ENCODE measurements around the gene SGCA.

The SGCA gene

GRCh38 chr17:50209472-50210239 is 43.9 kb downstream of the SGCA start:
- DNase-seq (ENCODE audit: low read depth) = no peak

GRCh38 chr17:50210240-50211225 is 44.7 kb downstream of the SGCA start:
- no peak for DNase-seq (ENCODE audit: low read depth)

GRCh38 chr17:50211249-50212120 is 45.7 kb downstream of the SGCA start:
- no peak for DNase-seq (ENCODE audit: low read depth)

DNA sequence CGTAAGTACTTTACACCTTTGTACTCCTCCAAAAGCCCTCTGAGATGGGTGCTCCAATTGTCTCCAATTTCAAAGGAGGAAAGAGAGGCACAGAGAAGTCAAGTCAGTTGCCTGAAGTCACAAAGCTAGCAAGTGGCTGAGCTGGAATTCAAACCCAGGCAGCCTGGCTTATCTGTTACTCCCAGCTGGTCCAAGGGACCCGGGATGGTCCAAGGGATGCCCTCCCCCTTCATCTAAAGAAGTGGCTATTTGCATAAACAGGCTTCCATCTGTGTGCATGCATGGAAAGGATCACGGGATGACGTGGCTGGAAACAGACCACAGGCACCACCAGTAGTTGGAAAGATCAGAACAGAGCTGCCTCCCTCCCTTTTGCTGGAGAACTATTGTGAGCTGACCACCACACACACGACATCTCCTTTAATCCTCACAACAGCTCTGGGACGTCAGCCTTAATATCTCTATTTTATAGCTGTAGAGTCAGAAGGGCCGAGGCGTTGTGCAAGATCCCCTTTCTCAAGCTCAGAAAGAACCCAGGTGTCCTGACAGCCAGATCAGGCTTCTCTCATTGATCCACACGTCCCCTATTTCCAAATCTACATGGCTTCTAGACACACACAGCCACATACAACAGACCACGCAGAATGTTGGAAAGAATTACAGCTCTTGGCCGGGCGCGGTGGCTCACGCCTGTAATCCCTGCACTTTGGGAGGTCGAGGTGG is 46.5 kb downstream of the SGCA start:
- DNase-seq (ENCODE audit: low read depth) = no peak

DNA sequence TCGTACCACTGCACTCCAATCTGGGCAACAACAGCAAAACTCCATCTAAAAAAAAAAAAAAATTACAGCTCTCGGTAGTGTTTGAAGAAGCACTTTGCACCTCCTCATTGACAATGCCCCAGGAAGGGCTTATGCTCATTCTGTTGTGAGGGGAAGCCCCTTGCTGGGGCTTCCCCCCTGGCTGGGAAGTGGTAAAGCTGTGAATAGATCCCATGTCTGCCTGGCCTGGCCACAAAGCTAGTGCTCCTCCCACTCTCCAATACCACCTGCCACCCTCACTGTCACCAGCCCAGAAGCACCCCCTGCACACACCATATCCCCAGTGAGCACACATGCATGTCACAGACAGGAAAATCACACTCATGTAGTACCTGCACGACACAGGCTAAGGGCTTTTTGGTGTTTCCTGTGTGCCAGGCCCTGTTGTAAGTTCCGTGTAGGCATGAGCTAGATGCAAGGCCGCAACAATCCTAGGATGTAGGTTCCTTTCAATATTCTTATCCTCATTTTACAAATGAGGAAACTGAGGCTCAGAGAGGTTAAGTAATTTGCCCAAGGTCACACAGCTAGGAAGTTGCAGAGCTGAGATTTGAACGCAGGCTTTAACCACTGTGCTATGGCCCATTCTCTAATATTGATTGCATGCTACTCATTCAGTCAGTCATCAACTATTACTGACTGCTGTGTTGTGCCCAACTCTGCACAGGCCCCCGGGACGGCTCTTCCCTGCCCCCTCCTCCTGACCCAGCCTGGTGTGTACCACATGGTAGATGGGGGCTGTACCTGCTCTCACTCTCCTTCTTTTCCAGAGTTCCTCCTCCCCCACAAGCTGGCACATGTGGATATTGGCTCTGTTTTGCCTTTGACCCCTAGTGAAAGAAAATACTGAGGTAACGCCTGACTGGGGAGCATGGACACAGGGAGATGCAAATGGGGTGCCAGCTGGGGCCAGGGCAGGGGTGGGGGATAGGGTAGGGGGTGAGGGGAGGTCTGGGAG is 47.5 kb downstream of the SGCA start:
- no peak for DNase-seq (ENCODE audit: low read depth)

- no peak for DNase-seq (ENCODE audit: low read depth)
These were observed 49.4 kb downstream of the SGCA start for GRCh38 chr17:50214976-50215760.

DNA sequence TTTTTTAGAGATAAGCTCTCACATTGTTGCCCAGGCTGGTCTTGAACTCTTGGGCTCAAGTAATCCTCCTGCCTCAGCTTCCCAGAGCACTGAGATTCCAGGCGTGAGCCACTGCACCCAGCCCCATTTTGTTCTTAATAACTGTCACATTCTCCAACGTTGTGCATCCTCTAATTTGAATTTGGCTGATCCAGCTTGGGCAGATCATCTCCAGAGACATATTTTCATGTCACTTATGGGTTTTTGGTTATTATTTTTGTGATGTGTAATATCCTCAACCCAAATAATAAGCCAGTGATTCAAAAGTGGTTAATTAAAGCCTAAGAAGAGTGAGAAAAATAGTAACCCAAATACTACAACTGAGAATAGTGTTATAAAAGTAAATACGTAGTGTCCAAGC is 51.8 kb downstream of the SGCA start:
- DNase-seq (ENCODE audit: low read depth) = no peak

GRCh38 chr17:50218071-50218759 is 52.4 kb downstream of the SGCA start:
- DNase-seq (ENCODE audit: low read depth) = no peak

DNA sequence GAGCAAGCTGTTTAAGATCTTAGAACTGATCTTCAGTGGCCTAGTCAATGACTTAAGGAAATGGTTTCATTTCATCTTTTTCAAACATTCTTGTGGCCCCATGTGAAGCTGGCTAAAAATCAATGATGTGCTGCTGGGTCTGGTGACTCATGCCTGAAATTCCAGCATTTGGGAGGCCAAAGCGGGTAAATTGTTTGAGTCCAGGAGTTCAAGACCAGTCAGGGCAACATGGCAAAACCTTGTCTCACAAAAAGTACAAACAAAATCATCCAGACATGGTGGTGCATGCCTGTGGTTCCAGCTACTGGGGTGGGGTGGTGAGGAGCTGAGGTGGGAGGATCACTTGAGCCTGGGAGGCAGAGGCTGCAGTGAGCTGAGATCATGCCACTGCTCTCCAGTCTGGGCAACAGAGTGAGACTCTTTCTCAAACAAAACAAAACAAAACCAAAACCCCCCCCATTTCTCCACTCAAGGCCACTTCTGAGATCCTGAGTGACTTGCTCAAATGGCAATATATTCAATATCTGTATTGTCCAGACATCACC is 53.0 kb downstream of the SGCA start:
- no peak for DNase-seq (ENCODE audit: low read depth)

DNA sequence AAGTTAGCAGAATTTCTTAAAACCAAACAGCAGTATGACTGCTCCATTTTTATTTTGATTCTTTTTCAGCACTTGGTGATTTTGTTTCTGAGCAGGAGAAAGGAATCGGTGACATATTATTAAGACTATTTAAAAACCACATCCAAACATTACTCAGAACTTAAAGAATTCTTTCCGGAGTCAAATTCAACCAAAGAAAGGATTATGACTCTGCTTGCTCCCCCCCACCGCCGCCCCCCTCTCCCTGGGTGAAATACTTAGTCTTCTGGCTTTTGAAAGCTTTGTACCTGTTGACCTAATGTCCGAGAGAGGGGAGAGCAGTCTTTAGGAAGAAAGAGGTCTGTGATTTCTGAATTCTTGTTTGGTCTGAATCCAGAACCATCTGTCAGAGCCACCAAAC is 53.5 kb downstream of the SGCA start:
- no peak for DNase-seq (ENCODE audit: low read depth)

DNA sequence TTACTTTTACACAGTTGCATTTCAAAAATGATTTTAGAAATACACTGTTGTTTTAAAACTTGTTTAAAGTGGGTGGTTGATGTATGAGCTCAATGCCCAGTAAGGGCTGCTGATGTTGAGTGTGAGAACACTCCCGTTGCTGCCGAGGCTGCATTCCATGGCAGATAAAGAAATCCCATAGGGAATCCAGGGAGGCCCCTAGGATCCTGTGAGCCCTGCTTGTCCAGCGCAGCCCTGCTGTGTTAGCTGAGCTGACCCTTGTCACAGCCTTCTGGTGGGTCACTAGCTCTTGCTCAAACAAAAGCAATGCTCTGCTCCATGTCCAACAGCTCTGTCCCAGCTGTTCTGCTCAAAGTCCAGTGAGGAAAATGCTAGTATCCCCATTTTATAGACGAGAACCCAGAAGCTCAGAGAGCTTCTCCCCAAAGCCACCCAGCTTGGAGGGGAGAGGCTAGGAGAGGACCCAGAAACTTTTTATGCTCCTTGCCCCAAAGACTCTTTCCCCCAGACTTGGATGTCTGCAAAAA is 54.2 kb downstream of the SGCA start:
- DNase-seq (ENCODE audit: low read depth) = no peak

DNA sequence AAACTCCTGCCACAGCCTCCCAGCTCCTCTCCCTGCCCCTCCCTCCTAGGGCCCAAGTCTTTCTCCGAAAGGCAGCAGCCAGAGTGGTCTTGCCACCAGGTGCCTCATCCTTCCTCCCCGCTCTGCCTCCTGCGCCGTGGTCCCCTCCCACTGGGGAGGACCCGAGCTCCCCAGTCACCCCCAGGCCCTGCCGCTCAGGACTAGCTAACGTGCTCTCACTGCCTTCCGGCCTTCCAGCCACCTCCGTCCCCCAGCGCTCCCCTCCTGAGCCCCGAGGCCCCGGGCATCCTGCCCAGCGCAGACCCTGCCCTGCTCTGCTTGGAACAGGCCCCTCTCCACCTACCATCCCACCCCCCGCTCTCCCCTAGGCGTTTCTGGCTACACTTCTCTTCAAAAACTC is 55.0 kb downstream of the SGCA start:
- DNase-seq (ENCODE audit: low read depth) = no peak

DNA sequence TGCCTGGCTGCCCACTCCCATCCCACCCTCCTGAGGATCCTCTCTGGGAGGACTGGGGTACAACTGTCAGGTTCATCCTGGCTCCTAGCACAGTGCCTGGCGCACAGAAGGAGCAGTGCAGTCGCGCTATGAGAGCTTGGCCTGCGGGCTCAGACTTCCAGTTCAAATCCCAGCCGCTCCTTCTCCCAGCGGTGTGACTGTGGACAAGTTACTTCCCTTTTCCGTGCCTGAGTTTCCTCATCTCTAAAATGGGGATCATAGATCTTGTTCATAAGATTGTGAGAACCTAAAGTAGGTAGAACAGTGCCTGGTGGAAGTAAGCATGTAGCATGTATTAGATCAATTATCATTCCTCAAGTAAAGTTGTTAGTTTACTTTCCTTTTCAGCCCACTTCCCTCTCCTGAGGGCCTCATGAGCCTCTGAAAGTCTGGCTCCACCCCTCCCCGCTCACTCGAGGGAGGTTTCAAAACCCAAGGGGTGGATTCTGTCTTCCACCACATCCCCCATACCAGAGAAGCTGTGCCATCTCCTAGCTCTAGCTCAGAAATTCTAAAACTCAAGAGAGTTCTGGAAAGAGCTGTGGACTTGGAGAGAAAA is 55.6 kb downstream of the SGCA start:
- DNase-seq (ENCODE audit: low read depth) = no peak

- DNase-seq (ENCODE audit: low read depth) = no peak
These were observed 56.2 kb downstream of the SGCA start for GRCh38 chr17:50221864-50222545.

GRCh38 chr17:50222922-50223321 is 57.1 kb downstream of the SGCA start:
- DNase-seq (ENCODE audit: low read depth) = no peak
